ENCODE measurements around the gene PTCH1.

The PTCH1 gene

DNA sequence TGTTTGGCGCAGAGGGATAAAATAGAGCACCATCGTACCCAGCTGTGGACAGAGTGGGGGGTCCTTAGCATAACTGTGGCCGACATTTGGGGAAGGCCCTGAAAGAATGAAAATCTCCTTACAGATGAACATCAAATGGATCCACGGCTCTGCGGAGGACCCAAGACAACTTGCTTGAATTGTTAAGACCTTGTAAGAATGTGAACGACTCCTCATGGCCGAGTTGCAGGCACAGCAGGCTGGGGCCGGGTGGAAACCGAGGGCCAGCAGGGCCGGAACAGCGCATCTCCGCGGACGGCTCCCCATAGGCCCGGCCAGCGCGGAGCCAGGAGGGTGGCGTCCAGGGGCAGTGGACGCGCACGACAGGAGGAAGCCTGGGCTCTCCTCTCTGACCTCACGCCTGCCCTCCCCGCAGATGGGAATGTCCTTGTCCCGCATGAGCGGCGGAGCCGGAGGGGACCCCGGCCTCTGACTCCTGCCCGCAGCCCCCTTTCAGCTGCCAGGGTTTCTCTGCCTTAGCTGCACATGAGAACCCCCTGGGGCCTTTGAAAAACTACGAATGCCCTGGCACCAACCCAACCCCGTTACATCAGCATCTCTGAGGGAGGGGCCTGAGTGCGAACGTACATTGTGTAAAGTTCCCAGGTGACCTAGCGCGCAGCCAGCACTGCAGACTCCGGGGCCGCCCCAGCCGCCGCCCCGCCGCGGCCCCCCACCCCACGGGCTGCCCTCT, 36.2 kb upstream of the PTCH1 start:
- TF ChIP-seq, protein P1, sequence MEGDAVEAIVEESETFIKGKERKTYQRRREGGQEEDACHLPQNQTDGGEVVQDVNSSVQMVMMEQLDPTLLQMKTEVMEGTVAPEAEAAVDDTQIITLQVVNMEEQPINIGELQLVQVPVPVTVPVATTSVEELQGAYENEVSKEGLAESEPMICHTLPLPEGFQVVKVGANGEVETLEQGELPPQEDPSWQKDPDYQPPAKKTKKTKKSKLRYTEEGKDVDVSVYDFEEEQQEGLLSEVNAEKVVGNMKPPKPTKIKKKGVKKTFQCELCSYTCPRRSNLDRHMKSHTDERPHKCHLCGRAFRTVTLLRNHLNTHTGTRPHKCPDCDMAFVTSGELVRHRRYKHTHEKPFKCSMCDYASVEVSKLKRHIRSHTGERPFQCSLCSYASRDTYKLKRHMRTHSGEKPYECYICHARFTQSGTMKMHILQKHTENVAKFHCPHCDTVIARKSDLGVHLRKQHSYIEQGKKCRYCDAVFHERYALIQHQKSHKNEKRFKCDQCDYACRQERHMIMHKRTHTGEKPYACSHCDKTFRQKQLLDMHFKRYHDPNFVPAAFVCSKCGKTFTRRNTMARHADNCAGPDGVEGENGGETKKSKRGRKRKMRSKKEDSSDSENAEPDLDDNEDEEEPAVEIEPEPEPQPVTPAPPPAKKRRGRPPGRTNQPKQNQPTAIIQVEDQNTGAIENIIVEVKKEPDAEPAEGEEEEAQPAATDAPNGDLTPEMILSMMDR (IDR thresholded peaks at IDR 0.05; ENCODE audit: low read depth, low read length): no peak
- Histone ChIP-seq H3K9me3 (no peaks in the 10 kb centered on the region), H3K4me1 (no peaks in the 10 kb centered on the region), H3K27me3 (no peaks in the 10 kb centered on the region), H3K4me3 (ENCODE audit: low read depth, low read length) (no peak overlapping the region), H3K36me3 (no peaks in the 10 kb centered on the region)
- DNase-seq: no peak

DNA sequence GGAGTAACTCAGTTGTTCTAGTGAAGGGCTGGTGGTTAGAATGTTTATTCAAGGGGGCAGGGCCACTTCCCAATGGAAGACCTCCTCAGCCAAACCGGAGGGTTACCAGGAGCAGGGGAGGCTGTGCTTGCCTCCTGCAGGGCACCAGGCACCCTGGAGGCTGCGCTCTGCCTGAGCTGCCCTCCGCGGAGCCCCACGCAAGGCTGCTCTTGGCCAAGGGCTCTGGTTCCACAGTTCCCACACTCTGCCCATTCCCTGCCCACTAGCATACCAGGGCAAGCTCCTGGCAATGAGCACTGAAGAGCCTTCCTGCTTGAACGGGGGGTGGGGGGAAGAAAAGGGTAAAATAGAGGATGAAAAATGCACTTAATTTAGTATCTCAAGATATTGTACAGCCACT, 35.5 kb upstream of the PTCH1 start:
- H3K36me3 ChIP-seq: no peaks in the 10 kb centered on the region
- no peaks in the 10 kb centered on the region for H3K27me3 ChIP-seq
- no peaks in the 10 kb centered on the region for H3K9me3 ChIP-seq
- H3K4me1 ChIP-seq: no peaks in the 10 kb centered on the region
- TF ChIP-seq, protein P1 (IDR thresholded peaks at IDR 0.05; ENCODE audit: low read depth, low read length): no peak
- H3K4me3 ChIP-seq (ENCODE audit: low read depth, low read length): no peak overlapping the region
- no peak for DNase-seq

DNA sequence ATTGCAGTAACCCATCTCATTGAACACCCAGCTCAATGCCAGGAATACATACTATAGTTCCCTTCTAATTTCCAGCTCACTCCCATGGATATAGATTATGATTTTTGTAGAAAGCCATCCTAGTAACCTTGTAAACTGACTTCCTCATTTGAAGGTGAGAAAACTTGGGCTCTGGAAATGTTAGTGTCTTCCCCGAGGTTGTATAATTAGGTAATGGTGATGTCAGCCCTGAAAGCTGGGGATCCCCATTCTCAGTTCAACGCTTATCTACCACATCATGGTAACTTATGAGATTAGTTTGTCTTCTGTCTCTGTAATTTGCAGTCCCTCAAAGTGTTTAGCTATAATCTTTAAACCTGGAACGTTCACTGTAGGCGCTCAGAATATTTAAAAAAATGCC, 34.6 kb upstream of the PTCH1 start:
- H3K4me3 ChIP-seq (ENCODE audit: low read depth, low read length): no peak overlapping the region
- no peaks in the 10 kb centered on the region for H3K36me3 ChIP-seq
- no peaks in the 10 kb centered on the region for H3K9me3 ChIP-seq
- no peak for DNase-seq
- H3K27me3 ChIP-seq: no peaks in the 10 kb centered on the region
- TF ChIP-seq, protein P1 (IDR thresholded peaks at IDR 0.05; ENCODE audit: low read depth, low read length): no peak
- no peaks in the 10 kb centered on the region for H3K4me1 ChIP-seq

DNA sequence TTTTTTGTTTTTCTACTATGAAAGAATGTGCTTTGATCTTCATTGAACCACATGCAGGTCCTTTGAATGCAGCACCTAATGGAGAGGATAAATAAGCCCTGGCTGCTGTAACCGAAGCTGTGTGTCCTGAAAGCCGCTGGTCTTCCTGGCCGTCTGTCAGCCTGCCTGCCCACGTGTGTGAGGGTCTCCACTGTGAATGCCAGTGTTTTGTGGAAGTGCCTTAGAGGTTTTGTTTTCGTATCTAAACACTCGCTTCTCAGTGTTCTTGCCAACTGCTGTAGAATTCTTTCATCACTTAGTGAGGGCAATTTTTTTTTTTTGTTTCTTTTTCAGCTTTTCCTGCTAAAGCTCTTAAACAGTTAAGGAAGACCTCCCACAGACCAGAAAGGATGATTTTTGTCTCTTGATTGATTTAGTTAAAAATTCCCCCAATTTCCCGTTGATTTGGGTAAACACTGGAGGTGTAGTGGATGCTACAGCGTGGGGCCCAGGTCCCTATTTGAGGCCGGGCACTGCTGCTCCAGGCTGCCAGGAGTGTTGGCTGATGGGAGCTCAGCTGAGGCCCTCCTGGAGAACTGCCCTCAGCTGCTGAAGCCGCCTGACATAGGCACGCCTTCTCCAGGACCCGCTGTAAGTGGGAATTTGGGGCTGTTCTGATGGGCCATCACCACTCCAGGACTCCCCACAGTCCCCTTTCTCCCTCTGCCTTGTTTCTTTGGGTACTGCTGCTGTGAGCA, 29.2 kb upstream of the PTCH1 start:
- no peak for DNase-seq
- TF ChIP-seq, protein P1 (IDR thresholded peaks at IDR 0.05; ENCODE audit: low read depth, low read length): no peak
- H3K36me3 ChIP-seq: no peaks in the 10 kb centered on the region
- no peak overlapping the region for H3K4me3 ChIP-seq (ENCODE audit: low read depth, low read length)
- H3K9me3 ChIP-seq: no peaks in the 10 kb centered on the region
- no peaks in the 10 kb centered on the region for H3K4me1 ChIP-seq
- H3K27me3 ChIP-seq: no peaks in the 10 kb centered on the region

DNA sequence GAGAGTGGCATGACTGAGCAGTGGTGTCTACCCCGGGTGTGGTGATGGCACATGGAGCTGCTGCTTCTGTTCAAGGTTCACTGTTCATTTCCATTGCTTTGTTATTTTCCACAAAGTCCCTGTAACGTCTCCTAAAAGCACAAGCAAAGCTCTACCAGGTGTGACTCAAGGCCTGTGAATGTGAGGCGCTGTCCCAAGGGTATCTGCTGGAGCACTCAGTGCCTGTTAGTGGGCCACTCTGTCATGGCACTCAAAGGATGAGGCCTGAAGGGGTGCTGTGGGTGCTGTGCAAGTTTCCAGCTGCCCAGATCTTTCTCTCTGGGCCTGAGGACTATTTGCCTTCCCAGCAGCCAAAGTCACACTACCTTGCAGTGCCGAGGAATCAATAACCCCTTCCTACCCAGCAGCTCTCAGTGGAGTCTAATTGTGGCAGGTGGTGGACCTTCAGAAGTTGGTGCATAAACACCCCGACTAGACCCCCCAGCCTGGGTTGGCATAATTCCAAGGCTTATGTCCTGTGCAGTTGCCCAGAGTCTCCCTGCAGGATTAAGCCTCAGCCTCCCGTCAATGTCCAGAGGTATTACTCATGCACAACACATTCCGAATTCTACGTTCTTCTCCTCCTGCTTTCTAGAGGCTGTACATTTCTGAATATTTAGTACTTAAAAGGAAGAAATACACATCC, 17.4 kb upstream of the PTCH1 start:
- no peak for DNase-seq
- Histone ChIP-seq H3K9me3 (no peaks in the 10 kb centered on the region), H3K36me3 (no peaks in the 10 kb centered on the region), H3K4me1 (no peaks in the 10 kb centered on the region), H3K27me3 (no peaks in the 10 kb centered on the region), H3K4me3 (ENCODE audit: low read depth, low read length) (no peak overlapping the region)
- TF ChIP-seq, protein P1 (IDR thresholded peaks at IDR 0.05; ENCODE audit: low read depth, low read length): no peak

All from BE2C (cell line).